T-helper 2 cell (primary cell): Measurements from ENCODE around the gene CCSER1.
"Not testable (repeated sequence)": the region's sequence is repeated elsewhere in the genome, so short reads cannot be mapped to it uniquely, and the experiment has no call there.

Experiments
- DNase-seq, 5 experiments: peaks; one replicate each; pipeline versions ENCODE4 v3.0.0 to v3.0.0-alpha.2; 2012 to 2022

The CCSER1 gene

GRCh38 chr4:91447168-91447567 lies 1320.0 kb downstream of the CCSER1 start:
- DNase-seq = no peak

- no peak for DNase-seq
These were observed 1321.6 kb downstream of the CCSER1 start for GRCh38 chr4:91448668-91449330.

GRCh38 chr4:91454111-91454510 lies 1326.9 kb downstream of the CCSER1 start:
- DNase-seq = no peak

- not testable (repeated sequence) for DNase-seq
These were observed 1335.4 kb downstream of the CCSER1 start for GRCh38 chr4:91462566-91462965.

GRCh38 chr4:91470671-91471070 lies 1343.5 kb downstream of the CCSER1 start:
- DNase-seq = no peak

- DNase-seq = no peak
These were observed 1344.1 kb downstream of the CCSER1 start for GRCh38 chr4:91471280-91471679.

- DNase-seq = no peak
These were observed 1344.9 kb downstream of the CCSER1 start for GRCh38 chr4:91472046-91472445.

GRCh38 chr4:91485415-91485814 lies 1358.2 kb downstream of the CCSER1 start:
- DNase-seq = no peak

- no peak for DNase-seq
These were observed 1361.8 kb downstream of the CCSER1 start for GRCh38 chr4:91488946-91489345.

- no peak for DNase-seq
These were observed 1370.7 kb downstream of the CCSER1 start for GRCh38 chr4:91497892-91498291.

- no peak for DNase-seq
These were observed 1375.2 kb downstream of the CCSER1 start for GRCh38 chr4:91502365-91502764.

GRCh38 chr4:91513326-91513725 lies 1386.1 kb downstream of the CCSER1 start:
- no peak for DNase-seq

GRCh38 chr4:91519155-91519554 lies 1392.0 kb downstream of the CCSER1 start:
- DNase-seq = no peak

- DNase-seq = no peak
These were observed 1398.4 kb downstream of the CCSER1 start for GRCh38 chr4:91525621-91526020.

GRCh38 chr4:91527056-91527455 lies 1399.9 kb downstream of the CCSER1 start:
- DNase-seq = no peak

- DNase-seq = no peak
These were observed 1440.4 kb downstream of the CCSER1 start for GRCh38 chr4:91567594-91567993.

- DNase-seq = no peak
These were observed 1450.7 kb downstream of the CCSER1 start for GRCh38 chr4:91577864-91578263.

- no peak for DNase-seq
These were observed 1463.1 kb downstream of the CCSER1 start for GRCh38 chr4:91590260-91590659.

GRCh38 chr4:91592125-91592524 lies 1464.9 kb downstream of the CCSER1 start:
- DNase-seq = no peak

GRCh38 chr4:91596718-91597117 lies 1469.5 kb downstream of the CCSER1 start:
- no peak for DNase-seq

GRCh38 chr4:91598696-91599095 lies 1471.5 kb downstream of the CCSER1 start:
- no peak for DNase-seq

GRCh38 chr4:91600301-91600700 lies 1473.1 kb downstream of the CCSER1 start:
- DNase-seq = no peak

- DNase-seq = no peak
These were observed 1474.2 kb downstream of the CCSER1 start for GRCh38 chr4:91601401-91601800.

GRCh38 chr4:91611782-91612181 lies 1484.6 kb downstream of the CCSER1 start:
- no peak for DNase-seq

GRCh38 chr4:91620952-91621351 lies 1493.8 kb downstream of the CCSER1 start:
- no peak for DNase-seq
